GM21381 (cell line): Measurements from ENCODE around the gene CAPN8.

Source experiments
- ATAC-seq: cut with Tn5 transposase; IDR thresholded peaks from one replicate; pipeline ENCODE4 v1.9.1; 2021; ENCODE audit warnings: mild to moderate bottlenecking, moderate library complexity; ENCODE audit not compliant: unreplicated experiment

The CAPN8 gene

DNA sequence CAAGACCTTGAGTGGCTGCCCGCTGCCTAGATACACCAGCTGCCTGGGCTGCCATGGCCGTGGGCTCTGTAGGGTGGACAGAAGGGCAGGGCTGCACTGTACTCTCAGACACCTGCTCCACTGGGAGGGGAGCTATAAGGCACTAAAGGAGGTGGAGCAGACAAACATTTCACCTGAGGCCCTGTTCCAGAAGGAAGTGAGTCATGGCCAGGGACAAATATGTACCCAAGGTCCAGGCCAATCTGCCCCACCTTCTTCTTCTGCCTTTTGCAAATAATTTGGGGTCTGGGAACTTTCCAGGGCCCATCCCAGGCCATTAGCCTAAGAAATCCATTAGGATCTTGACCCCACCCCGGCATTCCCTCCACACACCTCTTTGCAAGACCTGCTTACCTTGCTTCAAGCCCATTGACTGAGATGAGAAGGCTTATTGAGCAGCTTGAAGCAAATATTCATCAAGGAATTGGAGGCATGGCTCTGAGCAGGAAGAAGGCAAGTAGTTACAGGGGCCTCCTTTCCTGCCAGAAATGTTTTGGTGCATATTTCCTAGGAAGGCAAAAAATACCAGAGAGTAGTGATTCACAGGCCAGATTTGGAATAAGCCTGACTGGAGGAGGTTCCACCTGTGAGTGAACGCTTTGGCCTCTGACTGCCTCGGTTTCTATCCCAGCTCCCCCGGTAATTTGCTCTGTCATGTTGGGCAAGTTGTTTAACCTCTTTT is at the start of gene CAPN8:
TSS of gene CAPN8 (minus strand) at position 110 of the 721 bp plus-strand sequence. CDS start at position 55, 55 bp downstream.
- no peak for ATAC-seq

DNA sequence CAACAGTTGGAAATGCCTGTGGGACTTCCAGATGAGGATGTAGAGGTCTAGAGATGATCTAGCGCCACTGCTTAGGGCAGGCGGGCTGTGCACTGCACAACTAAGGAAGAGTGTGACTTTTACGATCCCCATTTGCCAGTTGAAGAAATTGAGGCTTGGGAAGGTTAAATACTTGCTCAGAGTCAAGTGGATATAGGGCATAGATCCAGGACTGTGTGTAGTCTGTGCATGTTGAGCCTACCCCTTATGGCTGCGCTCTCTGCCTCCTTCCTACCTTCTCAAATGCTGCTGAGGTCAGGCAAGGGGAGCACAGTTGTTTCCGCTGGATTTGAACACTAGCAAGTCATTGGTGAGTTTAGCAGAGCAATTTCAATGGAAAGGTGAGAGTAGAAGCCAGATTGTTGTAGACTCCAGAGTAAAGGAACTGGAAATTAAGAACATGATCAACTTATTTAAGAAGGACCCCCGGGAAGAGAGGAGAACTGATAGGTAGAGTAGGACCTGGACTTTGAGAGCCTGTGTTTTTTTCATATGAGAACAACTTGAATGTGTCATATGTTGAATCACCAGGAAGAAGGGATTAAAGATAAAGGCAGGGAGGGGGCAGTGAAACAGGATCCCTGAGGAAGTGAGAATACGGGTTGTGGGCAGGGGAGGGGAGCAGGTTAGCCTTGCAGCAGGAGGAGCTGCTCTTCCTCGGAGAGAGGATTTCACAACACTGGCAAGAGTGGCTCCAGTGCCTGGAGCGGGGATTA is 49.5 kb upstream of the CAPN8 start:
- ATAC-seq, result no peak

DNA sequence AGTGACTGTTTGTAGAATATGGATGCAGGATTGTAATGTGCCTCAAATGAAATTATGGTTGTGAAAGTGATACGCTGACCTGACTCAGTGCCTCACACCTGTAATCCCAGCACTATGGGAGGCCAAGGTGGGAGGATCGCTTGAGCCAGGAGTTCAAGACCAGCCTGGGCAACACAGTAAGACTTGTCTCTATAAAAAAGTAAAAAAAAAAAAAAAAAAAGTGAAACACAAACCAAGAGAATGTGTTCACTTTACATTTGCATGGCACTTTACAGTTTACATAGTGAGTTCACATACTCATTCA is 48.9 kb upstream of the CAPN8 start:
- ATAC-seq, result no peak

DNA sequence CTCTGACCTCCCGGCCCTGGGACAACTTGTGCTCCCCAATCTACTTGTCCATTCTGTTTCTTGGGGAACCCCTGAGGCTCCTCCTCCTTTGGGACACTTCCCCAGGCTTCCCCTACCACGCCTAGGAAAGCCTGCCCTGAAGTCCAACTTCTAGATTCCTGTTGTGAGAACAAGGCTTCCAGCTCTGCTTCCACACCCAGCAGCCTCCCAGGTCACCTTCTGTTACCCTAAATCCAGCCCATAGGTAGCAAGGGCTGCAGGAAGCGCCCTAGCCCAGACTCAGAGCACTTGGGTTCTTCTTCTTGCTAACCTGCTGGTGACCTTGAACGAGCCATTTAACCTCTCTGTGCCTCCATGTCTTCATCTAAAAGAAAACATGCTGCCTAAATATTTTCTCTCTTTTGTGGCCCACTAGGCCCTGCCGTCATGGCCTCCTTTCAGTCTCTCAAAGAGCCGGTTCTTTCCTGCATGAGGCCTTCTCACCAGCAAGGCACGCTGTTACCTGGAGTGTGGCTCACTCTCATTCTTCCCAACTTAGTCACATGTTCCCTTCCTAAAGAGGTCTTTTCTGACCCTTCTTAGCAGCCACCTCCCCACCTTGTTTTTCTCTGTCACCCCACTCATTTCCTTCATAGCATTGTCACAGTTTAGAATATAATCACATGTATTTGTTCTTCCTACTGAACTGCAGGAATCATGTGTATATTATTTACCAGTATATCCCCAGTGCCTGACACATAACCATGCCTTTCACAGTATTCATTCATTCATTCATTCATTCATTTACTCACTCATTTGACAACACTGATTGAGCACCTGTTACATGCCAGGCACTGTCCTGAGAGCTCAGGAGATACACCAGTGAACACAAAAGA is 48.3 kb upstream of the CAPN8 start:
- ATAC-seq, result no peak

DNA sequence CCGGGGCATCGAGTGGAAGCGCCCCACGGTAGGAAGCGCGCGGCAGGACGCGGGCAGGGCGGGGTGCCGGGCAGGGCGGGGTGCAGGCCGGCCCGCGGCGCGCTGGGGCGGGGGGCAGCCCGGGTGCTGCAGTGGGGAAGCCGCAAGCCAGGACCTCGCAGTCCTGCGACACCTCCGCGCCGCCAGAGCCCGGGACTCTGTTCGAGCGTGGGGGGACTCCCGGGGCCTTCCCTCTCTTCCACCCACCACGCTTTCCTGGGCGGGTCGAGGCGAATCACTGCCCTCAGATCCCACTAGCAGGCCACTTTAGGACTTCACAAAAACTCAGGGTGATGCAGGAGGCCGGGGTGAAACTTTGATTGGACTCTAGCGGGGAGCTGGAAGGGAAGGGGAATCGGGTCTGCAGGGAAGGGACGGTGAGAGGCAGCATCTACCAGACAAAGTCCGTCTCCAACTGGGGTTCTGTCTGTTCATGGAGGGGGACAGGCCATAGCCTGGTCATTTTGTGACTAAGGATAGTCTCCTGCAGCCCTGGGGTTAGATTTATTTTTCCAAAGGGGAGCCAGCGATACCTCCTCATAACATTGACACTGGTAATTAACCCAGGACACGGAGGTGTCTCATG is 47.5 kb upstream of the CAPN8 start:
- peak; percentile 24 for ATAC-seq

DNA sequence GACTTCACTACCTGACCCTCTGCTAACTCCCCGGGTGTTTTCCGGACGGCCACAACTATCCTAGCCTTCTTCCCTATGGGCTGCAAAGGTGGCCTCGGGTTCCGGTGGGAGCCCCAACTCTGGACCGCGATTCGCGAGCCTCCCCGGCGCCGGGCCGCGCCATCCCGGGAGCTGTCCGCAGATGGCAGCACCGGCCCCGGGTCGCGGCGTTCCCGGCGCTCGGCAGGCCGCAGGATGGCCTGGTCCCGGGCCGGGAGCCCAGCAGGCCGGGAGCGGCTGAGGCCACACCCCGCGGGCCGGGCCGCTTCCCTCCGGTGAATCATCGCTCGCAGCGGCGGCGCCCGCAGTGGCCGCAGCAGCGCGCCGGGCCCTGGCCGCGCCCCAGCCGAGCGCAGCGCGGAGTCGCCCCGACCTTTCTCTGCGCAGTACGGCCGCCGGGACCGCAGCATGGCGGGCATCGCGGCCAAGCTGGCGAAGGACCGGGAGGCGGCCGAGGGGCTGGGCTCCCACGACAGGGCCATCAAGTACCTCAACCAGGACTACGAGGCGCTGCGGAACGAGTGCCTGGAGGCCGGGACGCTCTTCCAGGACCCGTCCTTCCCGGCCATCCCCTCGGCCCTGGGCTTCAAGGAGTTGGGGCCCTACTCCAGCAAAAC is 46.8 kb upstream of the CAPN8 start, which contains the start of gene CAPN2:
TSS of gene CAPN2 (plus strand) at position 346 of the 656 bp plus-strand sequence. CDS start at position 448, 102 bp downstream.
- ATAC-seq, result peak; percentile 62

DNA sequence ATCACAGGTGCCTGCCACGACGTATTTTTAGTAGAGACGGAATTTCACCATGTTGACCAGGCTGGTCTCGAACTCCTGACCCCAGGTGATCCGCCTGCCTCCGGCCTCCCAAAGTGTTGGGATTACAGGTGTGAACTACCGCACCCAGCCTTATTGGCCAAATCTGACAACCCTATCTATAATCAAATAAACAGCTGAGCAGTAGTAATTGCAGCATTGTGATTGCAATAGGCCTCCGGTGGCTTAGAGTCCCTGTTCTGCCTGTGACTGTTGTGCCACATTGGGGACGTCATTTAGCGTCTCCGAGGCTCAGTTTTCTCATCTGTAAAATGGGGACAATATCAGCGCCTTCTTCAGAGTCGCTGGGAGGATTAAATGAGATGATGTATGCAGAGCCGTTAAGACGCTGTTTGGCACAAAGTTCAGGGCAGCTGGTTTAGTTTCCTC is 46.3 kb upstream of the CAPN8 start:
- ATAC-seq, result no peak

DNA sequence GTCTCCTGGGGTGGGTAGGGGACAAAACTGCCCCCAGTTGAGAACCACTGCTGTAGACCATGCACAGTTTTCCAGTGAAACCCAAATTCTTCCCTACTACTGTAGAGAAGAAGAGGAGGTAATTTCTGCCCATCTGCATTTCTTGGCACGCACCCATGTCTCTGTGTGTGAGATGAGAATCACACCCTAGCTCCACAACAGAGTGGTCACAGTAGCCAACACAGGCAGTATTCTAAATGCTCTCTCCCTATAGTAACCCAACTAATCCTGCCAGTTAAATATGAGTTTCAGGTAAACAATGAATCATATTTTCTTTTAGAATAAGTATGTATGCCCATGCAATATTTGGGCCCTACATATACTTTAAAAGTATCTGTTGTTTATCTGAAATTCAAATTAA is 45.7 kb upstream of the CAPN8 start:
- ATAC-seq, result no peak

DNA sequence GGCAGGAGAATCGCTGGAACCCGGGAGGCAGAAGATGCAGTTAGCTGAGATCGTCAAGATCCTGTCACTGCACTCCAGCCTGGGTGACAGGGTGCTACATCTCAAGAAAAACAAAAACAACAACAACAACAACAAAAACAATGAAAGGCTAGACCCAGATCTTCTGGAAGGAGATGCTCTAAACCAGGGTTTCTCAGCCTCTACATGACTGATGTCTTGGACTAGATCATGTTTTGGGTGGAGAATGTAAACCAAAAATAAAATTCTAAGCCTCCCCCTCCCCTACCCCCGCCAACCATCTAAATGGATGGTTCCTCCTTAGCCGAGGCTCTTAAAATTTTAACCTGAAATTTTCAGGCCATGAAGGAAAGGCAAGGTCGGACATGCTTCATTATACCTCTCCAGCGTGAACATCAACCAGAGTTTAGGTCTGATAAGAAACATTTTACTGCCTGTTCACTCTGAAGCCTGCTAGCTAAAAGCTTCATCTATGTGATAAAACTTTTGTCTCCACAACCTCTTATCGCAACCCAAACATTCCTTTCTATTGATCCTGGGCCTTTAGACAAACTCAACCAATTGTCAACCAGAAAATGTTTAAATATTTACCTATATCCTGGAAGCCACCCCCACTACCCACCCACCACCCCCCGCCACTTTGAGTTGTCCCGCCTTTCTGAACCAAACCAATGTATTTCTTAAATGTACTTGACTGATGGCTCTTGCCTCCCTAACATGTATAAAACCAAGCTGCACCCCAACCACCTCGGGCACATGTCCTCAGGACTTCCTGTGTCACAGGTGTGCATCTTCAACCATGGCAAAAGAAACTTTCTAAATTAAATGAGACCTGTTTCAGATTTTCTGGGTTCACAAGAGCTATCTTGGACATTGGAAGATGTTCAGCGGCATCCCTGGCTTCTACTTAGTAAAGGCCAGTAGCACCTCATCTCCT is 45.0 kb upstream of the CAPN8 start:
- ATAC-seq, result no peak

DNA sequence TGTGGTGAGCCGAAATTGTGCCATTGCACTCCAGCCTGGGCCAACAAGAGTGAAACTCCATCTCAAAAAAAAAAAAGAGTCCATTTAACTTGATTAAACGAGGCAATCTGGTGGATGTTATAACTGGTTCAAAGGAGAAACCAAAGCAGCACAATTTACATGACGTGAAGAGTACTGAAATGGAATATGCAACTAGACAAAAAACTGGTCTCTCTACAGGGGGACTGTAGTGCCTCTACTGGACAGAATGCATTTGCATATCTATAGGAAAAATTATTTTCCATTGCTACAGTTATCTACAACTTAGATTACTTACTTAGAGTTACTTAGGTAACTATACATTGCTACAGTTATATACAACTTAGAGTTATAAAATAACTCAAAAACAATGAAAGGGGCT is 44.1 kb upstream of the CAPN8 start:
- no peak for ATAC-seq

DNA sequence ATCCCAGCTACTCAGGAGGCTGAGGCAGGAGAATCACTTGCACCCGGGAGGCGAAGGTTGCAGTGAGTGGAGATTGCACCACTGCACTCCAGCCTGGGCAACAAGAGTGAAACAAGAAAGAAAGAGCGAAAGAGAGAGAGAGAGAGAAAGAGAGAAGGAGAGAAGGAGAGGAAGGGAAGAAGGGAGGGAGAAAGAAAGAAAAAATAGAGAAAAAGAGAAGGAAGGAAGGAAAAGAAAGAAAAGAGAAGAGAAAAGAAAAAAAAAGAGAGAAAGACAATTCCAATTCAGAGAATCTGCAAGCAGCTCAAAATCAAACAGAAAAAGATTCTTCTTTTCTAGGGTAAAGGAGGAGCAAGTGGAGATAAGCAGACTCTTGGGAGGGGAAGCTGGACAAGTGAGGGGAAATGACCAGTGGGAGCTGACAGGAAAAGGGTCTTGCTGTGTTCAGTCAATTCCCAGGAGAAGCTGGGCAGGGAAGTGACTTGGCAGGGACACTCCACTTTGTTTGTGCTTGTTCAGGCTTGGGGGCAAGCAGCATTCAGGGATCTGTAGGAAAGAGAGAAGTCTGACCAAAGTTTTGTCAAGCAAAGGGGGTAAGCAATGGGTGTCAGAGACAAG is 43.3 kb upstream of the CAPN8 start:
- no peak for ATAC-seq

DNA sequence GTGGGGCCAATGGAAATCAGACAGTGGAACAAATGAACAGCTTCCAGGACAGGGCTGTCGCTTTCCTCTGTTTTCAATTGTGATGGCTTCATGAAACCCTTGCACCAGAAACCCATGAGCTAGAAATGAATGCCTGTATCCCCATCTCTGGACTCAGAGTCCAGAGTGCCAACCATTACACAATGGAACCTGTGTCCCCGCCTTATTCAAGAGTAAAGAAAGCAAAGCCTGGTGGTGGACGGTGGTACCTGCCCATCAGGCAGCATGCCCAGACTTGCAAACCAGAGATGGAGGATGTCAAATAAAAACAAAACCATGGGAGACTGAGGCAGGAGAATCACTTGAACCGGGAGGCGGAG is 42.5 kb upstream of the CAPN8 start:
- no peak for ATAC-seq

DNA sequence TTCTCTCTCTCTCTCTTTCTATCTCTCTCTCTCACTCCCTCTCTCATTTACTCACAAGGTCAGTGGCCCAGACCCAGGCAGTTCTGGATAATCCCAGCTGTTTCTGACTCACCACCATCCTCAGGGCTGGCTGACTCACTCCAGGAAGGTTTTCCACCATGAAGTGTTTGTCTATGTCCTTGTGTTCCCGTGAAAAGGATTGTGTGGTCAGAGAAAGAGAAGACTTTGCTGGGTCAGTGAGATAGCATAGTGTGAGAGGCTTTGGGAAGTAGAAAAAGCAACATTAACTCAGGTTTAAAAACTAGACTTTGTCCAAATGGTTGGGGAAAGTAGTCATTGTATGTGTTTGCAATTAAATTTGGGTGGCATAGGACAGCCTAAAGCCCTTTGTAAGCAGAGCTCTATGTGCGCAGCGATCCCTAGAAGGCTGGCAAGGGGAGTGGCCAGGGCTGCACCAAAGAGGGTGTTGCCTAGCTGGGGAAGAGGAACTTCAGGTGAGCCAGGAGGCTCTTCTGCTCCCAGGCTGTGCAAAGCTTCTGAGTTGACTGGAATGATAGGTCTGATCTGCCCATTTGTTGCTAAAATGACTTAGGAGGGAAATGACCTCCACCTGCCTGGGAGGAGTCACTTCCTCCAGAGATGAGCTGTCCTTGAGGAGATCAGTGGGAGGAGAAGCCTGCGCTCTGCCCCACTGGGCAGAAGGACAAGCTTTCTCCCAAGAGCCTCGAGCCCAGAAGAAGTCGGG is 41.9 kb upstream of the CAPN8 start:
- ATAC-seq, result no peak

DNA sequence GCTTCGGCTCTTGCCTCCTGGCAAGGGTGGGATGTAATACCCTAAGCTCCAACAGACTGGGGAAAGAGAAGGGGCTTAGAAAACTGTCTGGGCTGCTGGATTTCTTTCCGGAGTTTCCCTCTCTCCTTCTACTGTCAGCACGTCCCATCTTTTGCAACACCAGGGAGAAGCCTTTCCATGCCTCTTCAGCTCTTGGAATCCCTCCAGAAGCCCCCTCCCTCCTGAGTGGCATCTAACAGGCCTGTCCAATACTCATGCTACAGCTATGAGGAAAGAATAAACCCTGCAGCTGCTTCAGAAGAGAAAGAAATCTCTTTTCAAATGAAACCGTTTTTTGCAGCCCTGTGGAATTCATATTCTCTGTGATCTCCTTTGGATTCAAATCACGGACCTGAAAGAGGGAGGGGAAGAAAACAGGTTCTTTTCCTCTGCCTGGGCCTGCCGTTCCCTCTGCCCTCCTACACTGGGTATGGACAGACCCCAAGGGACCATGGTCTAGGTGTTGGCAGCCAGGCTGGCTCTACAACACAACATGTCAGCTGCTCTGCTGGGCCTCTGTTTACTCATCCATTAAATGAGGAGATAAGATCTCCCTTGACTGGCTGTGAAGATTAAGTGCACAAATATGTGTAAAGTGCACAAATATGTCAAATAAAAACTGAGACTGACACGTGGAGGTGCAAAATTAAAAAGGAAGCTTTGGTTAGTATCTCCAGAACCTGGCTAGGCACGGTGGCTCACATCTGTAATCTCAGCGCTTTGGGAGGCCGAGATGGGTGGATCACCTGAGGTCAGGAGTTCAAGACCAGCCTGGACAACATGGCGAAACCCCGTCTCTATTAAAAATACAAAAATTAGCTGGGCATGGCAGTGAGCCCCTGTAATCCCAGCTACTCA is 40.8 kb upstream of the CAPN8 start:
- no peak for ATAC-seq

DNA sequence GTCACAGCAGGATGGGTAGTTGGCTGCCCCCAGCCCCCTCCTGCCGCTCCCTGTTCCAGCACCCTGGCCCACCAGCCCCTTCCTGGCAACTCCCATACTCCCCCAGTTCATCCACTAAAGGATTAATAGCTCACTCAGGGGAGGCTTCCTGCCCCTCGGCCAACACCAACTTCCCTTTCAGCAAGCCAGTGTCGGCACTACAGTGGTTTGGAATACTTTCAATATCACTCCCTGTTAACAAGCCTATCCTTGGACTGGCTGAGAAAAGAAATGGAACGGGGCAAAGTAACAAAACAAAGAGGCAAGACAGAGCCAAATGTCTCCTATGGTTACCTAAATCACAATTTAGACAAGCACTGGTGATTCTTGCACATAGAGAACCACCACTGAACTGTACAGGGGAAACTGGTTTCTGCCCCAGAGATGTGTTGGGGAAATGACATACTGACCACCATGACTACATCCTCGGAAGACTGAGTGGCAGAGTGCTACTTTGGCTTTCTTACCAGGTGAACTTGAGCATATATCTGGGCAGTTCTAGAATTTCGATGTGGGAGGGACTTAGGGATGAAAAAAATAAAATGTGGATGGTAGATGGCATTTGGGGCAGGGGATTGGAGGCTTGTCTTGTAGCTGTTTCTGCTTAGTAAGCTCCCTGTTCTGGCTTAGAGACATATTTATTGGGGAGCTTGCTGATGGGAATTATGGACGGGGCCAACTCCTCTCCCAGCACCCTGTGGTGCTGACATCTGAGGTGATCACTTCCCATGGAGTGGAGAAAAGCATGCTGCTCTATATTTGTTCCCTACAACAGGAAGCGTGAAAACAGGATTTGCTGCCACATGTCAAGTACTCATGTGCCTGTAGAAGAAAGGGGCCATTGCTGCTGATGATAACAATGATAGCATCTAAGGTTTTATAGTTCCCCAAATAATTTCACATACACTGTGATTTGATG is 39.7 kb upstream of the CAPN8 start:
- no peak for ATAC-seq

DNA sequence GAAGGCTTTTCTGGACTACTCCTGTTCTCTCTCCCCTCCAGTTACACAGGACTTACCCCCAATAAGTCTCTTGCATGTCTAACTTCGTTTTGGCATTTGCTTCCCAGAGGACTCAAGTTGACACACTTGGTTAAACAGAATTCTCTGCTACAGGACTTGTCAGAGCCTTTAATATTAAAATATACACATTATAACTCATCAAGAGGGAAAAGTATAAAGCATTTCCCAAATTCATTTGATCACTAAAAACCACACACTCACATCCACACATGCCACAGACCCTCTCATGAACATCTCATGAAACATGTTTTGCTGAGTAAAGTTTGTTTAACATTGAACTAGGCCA is 38.1 kb upstream of the CAPN8 start:
- no peak for ATAC-seq
